GM18907 (cell line): ENCODE measurements around the gene LMX1B.

Experiments used
- ATAC-seq: cut with Tn5 transposase; IDR thresholded peaks from one replicate; pipeline ENCODE4 v1.9.1; 2021; ENCODE audit warnings: mild to moderate bottlenecking, moderate library complexity; ENCODE audit not compliant: unreplicated experiment

Gene LMX1B

DNA sequence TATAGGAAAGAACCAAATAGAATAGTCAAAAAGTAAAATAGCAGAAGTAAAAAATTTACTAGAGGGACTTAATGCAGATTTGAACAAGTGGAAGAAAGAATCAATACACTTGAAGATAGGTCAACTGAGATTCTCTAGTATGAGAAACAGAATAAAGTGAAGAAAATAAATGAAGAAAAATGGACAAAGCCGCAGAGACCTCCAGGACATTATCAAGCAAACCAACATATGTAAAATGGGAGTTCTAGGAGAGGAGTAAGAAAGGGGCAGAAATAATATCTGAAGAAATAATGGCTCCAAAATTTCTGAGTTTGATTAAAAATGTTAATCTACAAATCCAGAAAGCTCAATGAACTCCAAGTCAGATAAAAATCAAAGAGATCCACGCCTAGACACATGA lies 121.1 kb downstream of the LMX1B start:
- ATAC-seq: no peak

DNA sequence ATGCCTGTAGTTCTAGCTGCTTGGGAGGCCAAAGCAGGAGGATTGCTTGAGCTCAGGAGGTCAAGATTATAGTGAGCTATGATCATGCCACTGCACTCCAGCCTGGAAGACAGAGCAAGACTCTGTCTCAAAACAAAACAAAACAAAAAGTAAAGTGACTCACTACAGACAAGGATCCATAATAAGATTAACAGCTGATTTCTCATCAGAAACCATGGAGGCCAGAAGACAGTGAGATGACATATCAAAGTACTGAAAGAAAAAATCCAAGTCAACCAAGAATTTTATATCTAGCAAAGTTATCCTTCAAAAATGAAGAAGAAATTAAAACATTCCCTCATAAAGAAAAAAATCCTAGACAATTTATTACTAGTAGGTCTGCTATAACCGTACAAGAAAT lies 121.8 kb downstream of the LMX1B start:
- no peak for ATAC-seq

DNA sequence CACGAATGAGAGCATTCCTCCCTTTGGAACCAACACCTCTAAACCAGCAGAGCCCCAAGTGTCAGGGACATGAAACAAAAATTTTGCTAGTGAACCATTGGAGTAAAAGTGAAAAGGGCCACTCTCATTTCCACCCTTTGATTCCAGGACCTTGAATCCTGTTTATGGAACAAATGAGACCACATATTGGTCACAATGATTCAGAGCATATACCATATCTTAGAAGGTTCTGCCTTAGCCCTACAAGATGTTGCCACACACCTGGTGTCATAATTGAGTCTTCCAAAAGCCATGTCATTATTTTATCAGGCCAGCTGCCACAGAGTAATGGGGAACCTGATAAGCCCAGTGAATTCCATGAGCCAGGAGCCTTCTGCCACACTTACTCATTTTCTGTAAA lies 124.8 kb downstream of the LMX1B start:
- ATAC-seq: no peak

DNA sequence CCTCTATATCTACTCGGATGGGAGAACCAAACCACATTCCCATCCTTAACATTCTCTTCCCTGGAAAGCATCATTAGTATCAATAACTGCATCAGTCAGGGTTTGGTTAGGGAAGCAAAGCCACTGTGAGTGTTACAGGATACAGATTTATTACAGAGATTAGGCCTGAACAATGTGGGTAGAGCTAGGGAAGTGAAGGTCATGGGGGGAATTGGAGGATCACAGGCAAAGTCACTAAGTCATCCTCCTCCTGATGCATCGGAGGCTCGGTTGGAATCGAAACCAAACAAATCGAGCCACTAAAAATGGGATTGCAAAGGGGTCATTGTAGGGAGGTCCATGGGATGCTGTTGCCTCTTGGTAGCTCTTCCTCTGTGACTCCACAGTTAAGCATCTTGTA lies 129.3 kb downstream of the LMX1B start:
- ATAC-seq: no peak

DNA sequence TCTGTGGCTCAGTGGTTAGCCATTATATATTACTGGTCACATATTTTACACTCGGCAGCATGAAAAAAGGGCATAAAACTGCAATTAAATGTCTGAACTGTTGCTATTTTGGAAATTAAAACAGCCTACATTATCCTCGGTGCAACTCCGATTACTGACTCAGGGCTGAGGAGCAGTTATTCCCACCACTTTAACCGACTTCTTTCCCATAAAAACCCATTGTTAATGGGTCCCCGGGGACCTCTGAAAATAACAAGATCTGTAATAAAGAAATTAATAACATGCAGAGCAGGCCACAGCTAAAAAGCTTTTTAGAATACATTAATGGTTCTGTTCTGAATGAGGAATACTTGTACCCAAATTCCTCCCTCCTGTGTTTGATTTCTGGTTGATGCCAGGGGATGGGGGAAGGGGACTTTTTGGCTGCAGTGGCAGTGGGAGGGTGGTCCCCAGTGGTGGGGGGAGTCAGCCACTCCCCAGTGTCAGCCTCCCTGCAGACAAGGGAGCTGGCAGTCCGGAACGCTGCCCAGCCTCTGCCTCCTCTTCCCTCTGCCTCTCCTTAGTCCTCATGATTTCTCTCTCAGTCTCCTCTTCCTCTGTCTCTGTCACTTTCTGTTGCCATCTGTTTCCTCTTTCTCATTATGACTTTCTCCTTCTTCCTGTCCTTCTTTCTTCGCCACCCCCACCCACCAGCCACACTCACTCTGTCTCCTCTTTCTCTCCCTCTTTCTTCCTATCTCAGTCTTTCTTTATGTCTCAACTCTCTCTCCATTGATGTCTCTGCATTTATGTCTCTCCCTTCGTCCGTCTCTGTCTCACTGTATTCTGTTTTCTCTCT lies 132.1 kb downstream of the LMX1B start:
- no peak for ATAC-seq
